Left colon (tissue), 2 donors: ENCODE results near the gene TMCC2. TPM values are rescaled to one million over a fixed set of nuclear protein-coding genes. Genes with fewer than 3 reads are reported as not detected.
"Not testable (repeated sequence)": the region's sequence is repeated elsewhere in the genome, so short reads cannot be mapped to it uniquely, and the experiment has no call there.

ENCODE experiments used
- ATAC-seq: fragments of 200-7000 bp; cut with Tn5 transposase; one replicate; pipeline ENCODE4 v1.9.1; 2020; ENCODE audit warnings: mild to moderate bottlenecking, moderate library complexity
- DNase-seq, 2 donors: peaks; one replicate each; pipeline ENCODE4 v3.0.0-alpha.2; 2020
- intact Hi-C, 2 donors: fragments of 100-400 bp; cut with DNase I in 1 of 2; cut with micrococcal nuclease in 1 of 2; formaldehyde crosslinking; loops; one replicate each; pipeline versions ENCODE4 v1.11.2 to v1.14.0; 2022; cut with DNase I, micrococcal nuclease
- total RNA-seq, 2 donors: library from RNA; stranded (reverse); fragmentation: NEBNext Ultra II Directional; extraction: Animal tissue kit (Norgen Biotek cat#: 25700); gene quantifications; one replicate each; pipeline ENCODE4 v1.2.1, GENCODE V29; 2021
- donor health status: DM: no; HTN: no; CAD: no.
- donor health status: DM: yes; HTN: yes; CAD: no.

TMCC2 gene
- total RNA-seq, 2 donors from 2014 or later, result 0.27 to 1.2 TPM

DNA sequence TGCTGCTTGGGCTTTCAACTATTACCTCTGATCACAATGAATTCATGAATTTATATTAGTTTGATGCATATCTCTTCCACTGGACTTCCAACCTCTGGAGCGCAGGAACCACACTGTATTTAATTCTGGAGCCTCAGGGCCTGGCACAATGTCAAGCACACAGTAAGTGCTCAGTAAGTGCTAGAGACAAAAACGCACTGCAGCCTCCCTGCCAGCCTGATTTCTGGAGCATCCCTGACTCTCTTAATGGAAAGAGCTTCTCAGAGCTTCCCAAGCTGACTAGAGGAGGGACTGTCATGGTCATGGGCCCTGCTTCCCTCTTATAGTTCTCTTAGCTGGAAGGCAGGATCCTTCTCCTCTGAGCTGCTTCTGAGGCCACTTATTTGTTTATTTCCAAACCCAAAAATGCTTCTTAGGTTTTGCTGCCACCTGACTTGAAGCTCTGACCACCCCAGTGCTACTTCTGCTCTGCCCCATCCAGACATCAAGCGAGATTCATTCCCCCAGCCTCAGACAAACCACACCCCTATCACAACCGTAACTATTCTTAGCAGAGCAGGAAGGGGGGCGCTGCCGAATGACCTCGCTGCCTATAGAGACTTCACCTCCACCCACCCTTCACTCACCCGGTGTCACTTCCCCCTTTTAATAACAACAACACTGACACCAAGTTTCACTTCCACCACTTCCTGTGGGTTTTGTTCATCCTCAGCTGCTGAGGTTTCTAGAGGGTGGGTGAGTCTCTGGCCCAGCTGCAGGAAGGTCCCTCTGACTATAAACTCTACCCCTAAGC, 60.2 kb downstream of the TMCC2 start:
- intact Hi-C loops, result no loop called here
- peak; percentile 72 to 76 for DNase-seq
- peak; percentile 50 for ATAC-seq

DNA sequence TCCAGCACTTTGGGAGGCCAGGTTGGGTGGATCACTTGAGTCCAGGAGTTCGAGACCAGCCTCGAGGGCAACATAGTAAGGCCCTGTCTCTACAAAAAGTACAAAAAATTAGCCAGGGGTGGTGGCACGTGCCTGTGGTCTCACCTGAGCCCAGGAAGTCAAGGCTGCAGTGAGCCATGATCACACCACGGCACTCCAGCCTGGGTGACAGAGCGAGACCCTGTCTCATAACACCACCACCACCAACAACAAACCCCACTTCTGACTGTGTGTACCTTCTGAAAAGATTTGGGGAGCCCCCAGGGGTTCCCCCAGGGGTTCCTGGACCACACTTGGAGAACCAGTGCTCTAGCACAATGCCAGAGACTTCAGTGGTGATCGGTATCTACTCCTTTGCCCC, 63.9 kb downstream of the TMCC2 start:
- no peak for ATAC-seq
- intact Hi-C loops, result no loop called here
- DNase-seq, result no peak

DNA sequence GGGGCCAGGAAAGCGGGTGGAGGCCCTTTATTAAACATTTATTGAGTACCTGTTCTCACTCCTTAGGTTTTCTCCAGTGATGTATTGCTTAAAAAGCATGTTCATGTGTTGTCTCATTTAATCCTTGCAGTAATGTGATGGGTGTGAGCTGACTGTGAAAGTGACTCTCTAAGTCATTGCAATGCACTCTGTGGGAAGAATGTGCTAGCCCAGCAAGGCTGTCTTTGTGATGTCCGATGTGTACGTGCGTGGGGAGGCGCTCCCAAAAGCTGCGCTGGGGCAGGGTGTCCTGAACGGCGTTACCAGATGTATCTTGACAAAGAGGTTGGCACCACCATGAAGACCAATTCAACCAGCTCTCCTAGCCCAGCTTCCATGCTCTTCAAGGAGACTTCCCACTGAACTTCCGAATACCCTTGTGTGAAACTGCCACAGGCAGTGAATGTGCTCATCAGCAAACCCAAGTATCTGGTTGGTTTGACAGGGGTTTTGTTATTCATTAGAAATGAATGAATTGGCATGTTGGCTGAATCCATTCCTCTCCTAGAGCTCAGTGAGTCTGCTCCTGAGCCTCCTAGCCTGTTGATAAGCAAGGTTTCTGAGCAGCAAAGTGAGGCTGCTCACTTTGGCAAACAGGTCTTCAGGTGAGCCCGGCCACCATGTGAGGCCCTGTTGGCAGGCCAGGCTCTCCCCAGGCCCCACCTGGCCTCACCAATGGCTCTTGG, 65.8 kb downstream of the TMCC2 start:
- ATAC-seq (no peak), DNase-seq (no peak)
- intact Hi-C loops, result no loop called here

DNA sequence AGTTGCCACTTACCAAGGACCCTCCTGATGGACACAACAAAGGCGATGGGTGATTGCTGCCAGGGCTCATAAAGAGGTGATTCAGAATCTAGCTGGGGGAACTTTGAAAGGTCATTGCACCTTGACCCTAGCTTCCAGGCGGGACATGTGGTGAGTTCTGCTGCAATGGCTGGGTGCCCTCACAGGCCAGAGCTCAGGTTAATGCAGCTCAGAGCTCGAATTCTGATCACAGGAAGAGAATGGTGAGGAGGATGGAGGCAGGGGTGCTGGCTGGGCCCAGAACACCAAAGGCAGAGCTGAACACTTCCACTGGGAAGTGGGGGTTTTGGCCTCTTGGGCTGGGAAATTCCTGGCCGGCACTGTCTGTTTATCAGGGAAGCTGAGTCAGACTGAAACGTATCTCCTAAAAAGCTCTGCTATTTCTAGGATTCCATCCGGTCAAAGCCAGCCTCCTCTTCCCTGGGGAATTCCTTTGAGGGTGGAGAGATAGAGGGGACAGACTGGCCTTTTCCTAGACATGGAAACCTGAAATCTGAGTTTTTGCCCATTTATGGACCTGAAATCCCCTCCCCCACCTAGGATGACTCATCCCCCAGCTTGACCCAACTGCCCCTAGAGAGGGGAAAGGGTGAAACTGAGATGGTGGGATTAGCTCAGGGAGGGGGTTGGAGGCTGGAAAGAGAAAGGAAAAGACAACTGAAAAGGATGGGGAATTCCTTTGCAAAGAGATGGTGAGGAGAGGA, 66.6 kb downstream of the TMCC2 start:
- ATAC-seq (peak; percentile 50), DNase-seq (no peak)
- intact Hi-C loops, result no loop called here

DNA sequence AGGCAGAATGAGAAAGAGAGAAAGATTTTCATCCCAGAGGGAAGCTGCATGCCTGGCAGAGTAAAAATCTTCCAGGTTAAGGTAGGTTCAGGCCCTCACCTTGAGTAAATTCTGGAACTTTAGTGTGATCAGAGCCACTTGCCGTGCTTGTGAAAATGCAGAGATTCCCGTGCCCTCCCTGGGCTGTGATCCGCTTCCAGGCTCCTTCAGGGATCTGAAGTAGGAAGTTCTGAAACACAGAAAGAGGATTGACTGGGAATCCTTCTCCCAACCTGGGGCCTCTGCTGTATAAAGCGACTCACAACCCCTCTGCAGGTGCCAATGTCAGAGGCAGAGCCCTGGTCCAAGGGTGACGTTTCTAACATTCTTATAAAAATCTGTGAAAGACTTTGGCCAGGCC, 67.2 kb downstream of the TMCC2 start:
- intact Hi-C loops, result no loop called here
- no peak for DNase-seq
- no peak for ATAC-seq

DNA sequence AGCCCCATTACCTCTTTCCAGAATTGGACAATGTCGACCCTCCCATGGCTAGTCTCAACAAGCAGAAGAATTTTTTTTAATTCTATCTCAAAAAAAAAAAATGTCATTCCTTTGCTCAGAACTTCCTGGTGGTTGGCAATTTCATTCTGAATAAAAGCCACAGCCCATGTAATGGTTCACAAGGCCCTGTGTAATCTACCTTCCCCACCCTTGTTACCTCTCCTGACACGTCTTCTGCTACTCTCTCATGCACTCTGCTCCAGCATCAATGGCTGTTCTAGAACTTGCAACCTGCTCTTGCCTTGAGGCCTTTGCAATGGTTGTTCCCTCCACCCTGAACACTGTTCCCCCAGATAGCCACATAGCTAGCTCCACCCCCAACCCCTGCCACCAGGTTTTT, 68.4 kb downstream of the TMCC2 start:
- ATAC-seq, result peak; percentile 79
- DNase-seq, result no peak
- intact Hi-C loops, result no loop called here

DNA sequence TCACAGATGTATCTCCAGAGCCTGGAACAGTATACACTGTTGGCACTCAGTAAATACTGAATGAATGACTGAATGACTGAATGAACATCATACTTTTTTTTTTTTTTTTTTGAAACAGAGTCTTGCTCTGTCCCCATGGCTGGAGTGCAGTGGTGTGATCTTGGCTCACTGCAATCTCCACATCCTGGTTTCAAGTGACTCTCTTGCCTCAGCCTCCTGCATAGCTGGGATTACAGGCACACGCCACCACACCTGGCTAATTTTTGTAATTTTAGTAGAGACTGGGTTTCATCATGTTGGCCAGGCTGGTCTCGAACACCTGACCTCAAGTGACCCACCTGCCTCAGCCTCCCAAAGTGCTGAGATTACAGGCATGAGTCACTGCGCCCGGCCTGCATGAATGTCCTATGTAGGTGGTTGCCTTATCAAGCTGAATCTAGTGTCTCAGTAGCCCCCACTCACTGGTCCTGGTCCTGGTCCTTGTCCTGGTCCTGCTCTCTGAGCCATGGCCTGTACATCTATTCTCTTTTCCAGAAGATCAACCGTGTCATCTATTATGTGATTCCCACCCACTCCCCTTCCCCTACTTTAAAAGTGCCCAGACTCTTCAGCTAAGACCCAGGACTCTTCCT, 69.9 kb downstream of the TMCC2 start:
- ATAC-seq, intact Hi-C loops, DNase-seq: not testable (repeated sequence)

DNA sequence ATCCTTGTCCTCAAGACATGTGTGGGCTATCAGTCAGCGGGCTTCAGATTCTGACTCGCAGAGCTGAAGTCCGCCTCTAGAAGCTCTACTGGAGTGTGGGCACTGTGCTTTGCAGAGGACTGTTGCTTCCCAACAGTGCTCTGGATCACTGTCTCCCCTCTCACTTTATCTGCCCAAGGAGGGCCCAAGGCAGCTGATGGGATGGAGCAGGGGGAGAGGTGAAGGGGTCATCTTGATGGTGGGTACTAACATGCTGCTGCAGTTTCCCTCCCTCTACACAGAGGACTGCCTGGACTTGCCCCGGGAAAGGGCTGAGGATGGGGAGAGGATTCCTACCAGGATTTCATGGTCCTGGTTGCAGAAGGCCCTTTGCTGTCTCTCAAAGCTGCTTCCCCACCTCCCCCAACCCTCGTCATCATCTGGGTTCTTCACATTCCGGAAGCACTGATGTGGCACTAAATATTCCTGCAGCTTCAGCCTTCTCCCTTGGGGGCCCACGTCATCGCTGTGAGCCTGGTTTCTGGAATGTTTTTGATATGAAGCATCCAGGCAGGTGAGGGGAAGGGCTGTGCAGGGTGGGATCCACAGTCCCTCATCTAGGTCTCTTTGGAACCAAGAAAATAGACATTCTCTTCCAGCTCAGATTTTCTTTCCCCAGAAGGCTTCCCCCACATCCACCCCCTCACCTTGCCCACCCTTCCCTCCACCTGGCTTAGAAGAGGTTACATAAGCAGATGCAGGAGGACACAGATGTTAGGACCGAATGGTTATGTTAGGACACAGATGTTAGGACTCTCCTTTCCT, 70.6 kb downstream of the TMCC2 start:
- no peak for DNase-seq
- no peak for ATAC-seq
- intact Hi-C loops, result no loop called here

DNA sequence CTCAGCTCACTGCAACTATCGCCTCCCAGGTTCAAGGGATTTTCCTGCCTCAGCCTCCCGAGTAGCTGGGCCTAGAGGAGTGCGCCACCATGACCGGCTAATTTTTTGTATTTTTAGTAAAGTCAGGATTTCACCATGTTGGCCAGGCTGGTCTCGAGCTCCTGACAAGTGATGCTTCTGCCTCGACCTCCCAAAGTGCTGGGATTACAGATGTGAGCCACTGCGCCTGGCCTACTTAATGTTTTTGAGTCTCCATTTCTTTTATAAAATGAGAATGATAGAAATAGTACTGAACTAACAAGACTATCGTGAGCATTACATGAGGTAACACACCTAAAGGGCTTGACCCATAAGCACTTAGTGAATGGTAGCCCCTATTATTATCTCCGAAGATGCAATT, 72.4 kb downstream of the TMCC2 start:
- no peak for DNase-seq
- intact Hi-C loops, result no loop called here
- ATAC-seq, result no peak

DNA sequence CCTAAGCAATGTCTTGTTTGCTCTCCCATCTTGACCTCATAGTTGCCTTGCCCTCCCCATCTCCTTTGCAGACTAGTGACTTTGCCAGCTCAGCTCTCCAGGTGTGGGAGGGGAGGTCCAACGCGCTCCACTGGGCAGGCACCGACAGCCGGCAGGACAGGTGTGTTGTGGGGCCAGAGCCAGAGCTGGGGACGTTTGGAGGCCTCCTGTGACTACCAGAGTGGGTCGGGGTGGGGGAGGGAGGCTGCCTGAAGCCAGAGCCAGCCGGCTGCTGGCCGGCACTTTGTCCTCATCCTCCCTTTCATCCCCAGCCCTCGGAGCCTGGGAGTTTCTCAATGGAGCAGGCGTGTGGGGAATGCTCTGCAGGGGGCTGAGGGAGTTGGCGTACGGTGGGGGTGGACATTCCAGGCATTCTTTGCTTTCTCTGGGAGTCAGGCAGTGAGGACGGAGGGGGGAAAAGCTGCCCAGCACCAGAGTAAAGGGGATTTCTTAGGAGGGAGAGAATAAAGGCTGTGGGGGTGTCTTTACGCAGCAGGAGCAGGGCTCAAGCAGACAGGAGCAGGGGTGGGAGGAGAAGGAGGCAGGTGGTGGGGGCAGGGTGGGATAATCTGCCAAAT, 73.6 kb downstream of the TMCC2 start:
- ATAC-seq, result peak; percentile 57
- intact Hi-C loops, result no loop called here
- DNase-seq, result peak; percentile 53 to 64

DNA sequence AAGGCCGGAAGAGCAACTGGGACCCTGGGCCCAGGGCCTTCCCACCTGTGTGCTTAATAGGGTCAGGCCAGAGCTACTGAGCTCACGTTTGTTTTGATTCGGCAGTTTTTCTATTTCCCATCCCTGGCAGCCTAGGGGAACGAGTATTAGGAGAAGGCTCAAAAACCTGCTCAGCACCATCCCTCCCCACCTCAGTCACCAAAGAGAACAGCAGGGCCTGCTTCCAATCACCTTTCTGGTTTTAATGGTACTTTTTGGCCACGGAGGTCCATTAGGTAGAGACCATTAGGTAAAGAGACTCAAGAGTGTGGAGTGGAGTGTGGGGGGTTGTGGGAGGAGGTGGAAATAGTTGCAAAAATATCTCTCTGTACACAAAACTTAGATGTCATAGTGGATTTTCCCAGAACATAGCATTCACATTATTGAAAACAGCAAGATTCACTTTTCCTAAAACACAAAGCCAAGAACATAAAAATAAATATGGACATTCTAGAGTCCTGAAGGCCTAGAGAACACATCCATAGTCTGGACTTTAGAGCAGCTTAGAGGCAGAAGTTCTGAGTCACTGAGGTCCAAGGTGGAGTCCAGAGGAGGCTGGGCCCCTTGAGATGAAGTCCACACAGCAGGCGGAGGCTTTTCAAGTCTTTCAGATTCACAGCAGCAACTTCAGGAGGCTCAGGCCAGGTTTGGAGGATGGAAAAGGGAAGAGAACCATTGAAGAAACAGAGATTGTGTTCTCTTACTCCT, 74.3 kb downstream of the TMCC2 start:
- intact Hi-C loops, result no loop called here
- ATAC-seq (no peak), DNase-seq (no peak)

DNA sequence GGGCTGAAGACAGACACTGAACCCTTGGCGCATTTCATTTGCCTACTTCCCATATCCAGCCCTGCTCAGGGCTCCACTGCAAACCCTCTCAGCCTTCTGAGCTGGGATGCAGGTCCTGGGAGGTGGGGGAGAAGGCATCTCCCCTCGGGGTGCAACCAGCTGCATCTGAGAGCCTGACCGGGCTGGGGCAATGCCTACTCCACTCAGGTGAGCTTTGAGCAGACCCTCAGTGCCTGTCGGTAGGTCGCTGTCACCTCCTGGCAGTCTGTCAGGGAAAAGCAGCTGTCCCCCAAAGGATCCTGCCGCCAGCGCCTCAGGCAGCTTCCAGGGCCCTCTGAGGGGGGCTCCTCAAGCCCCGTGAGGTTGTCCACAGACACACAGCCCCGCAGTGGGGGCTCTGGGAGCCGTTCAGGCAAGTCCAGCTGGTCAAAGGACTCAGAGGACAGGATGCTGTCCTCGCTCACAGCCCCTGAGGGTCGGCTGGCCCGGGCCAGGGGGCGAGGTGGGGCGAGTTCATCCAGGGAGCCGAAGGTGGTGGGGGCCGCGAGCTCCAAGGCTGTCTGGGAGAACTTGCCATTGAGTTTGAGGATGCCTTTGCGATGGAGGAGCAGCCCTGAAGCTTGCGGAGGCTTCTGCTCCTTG, 75.6 kb downstream of the TMCC2 start:
- no peak for ATAC-seq
- intact Hi-C loops, result no loop called here
- DNase-seq, result no peak

DNA sequence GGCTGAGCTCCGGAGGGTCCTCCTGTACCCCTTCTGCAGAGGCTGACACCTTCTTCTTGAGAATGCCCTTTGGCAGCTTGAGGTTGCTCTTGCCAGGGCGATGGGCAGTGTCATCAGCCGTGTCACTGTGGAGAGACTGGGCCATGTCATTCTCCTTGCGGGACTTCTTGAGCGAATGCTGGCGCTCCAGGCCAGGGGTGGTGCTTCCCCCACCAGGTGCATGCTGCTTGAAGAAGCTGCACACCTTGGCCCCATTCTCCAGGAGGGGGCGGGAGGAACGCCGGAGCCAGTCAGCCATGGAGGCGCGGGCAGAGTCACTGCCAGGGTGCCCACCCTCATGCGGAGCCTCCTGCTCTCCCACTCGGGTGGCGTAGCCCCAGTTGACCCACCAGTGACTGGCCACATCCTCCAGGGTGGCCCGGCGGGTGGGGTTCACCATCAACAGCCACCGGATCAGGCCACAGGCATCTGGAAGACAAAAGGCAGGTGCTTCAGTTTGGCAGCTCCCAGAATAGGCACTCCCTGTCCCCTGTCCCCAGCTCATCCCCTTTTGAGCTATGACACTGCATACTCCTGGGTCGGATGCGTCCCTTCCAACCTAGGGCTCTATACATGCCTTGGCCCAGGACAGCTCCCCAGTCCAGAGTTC, 76.4 kb downstream of the TMCC2 start:
- intact Hi-C loops, result no loop called here
- DNase-seq, result no peak
- ATAC-seq, result no peak

DNA sequence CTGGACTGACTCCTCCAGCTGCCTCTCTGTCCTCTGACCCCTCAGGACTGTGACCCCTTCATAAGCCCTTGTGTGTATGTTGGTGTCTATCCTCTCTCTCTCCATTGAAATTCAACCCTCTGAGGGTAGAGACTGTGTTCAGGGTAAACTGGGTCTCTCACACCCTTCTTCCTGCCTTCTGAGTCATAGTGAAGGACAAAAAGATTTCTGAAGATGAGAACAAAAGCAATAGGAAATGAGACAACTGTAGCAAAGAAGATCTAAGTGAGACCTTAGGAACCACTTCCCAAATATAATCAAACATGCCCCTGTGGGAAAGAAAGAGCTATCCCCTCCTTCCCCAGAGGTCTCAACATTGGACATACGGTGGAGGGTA, 76.9 kb downstream of the TMCC2 start:
- intact Hi-C loops, result no loop called here
- DNase-seq, result no peak
- no peak for ATAC-seq

DNA sequence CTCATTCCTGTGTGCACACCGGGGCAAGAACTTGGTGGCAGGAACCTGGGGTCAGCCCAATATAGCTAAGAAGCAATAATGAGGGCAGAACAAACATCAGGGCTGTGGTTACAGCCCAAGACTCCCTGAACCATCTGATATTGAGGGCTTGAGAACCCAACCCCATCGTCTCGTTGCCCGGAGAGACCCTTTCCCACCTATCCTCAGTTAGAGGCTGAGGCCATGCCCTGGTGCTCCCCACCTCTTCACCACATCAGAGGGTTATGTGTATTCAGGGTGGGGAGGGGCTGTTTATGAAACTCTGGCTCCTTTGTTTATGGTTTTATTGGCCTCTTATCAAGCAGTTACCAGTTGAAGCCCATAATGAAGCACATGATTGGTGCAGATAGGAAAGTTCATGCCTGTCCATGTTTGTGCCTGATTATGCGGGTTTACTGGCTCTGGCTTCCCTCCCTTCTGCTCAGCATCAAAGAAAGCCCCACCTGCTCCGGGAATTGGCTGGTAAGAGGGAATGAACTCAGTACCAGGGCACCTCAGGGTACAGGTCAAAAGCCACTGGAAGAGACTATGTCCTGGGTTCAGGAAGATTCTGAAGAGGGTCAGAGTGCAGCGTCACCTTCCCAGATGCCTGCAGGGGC, 79.3 kb downstream of the TMCC2 start:
- peak; percentile 88 for ATAC-seq
- DNase-seq, result peak; percentile 67 to 90
- intact Hi-C loops, result no loop called here

DNA sequence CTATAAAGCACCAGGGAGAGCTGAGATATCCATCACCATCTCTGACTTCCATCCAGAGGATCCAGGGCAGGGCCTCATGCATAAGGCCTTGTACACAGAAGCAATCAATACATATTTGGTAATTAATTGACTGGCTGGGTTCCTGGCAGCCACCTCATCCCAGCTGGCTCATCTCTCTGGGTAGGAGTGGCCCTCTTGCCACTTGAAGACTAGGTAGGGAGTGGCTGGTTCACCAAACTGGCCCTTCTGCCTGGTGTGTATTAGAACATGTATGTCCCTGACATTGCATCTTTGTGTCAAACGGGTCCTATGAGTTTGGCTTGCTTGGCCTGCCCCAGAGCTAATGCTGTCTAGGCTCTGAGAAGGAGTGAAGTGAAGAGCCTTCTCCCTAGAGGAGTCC, 82.0 kb downstream of the TMCC2 start:
- intact Hi-C loops, result no loop called here
- ATAC-seq, result no peak
- no peak for DNase-seq
